ENCODE data around the gene CDX1. TPM values are rescaled to one million over a fixed set of nuclear protein-coding genes. Genes with fewer than 3 reads are reported as not detected.

CDX1 gene
- total RNA-seq, 1 experiment from 2014 or later: 0.22 TPM

- Histone ChIP-seq H3K27ac (ENCODE audit: insufficient read length, low read depth, low read length) (no peak overlapping the region), H3K18ac (ENCODE audit: insufficient read length, low read depth, low read length) (no peak overlapping the region), H3K79me2 (ENCODE audit: insufficient read depth, low read length) (no peaks in the 10 kb centered on the region), H3K23ac (ENCODE audit: insufficient read length, low read depth, low read length) (no peak overlapping the region), H3K79me1 (ENCODE audit: insufficient read depth, low read depth, low read length, poor library complexity, severe bottlenecking) (no peaks in the 10 kb centered on the region), H3K4me2 (ENCODE audit: insufficient read depth, insufficient read length, low read length) (no peak overlapping the region), H3K9ac (ENCODE audit: extremely low read depth, insufficient read length, low read length) (no peak overlapping the region), H4K5ac (ENCODE audit: insufficient read length, low read depth, low read length) (no peak overlapping the region), H2BK20ac (ENCODE audit: low read depth, low read length, poor library complexity, severe bottlenecking) (no peak overlapping the region), H2BK5ac (ENCODE audit: insufficient read length, low read length) (no peak overlapping the region), H4K91ac (ENCODE audit: insufficient read length, low read depth, low read length) (no peak overlapping the region), H2BK12ac (ENCODE audit: insufficient read length, low read depth, low read length) (no peak overlapping the region), H3K4me1 (ENCODE audit: insufficient read depth, low read length) (peaks cover 17% of the 10 kb centered on the region; the same call in 1 of the 2 replicates), H3K27me3 (ENCODE audit: insufficient read depth, low read length) (no peaks in the 10 kb centered on the region), H2AFZ (ENCODE audit: low read length) (no peak overlapping the region), H3K23me2 (ENCODE audit: insufficient read length, low read depth, low read length, poor library complexity, severe bottlenecking) (no peaks in the 10 kb centered on the region), H3K14ac (ENCODE audit: insufficient read depth, low read length) (no peak overlapping the region; the same call in 1 of the 2 replicates), H2AK5ac (ENCODE audit: insufficient read length, low read length) (no peak overlapping the region), H2BK120ac (ENCODE audit: low read depth, low read length, poor library complexity, severe bottlenecking) (no peak overlapping the region), H4K20me1 (ENCODE audit: control insufficient read depth, insufficient read depth, insufficient read length) (peaks cover 2% of the 10 kb centered on the region), H3T11ph (ENCODE audit: low read length) (no peak overlapping the region), H3K56ac (ENCODE audit: insufficient read length, low read depth, low read length) (no peak overlapping the region), H4K8ac (replicated peaks; ENCODE audit: insufficient read length, low read depth, low read length) (no peak overlapping the region), H2BK15ac (ENCODE audit: low read depth, low read length) (no peak overlapping the region), H3K9me3 (ENCODE audit: control insufficient read depth, low read depth, low read length) (no peaks in the 10 kb centered on the region), H3K4ac (ENCODE audit: low read depth, low read length) (no peak overlapping the region)
- Mint-ChIP-seq H3K4me1 (peaks cover 50 to 51% of the 10 kb centered on the region in 2 experiments), H3K4me3 (no peak overlapping the region), H3K27me3 (ENCODE audit: low read depth) (peaks cover 81% of the 10 kb centered on the region), H3K36me3 (ENCODE audit: insufficient read depth in 1 of 3, low read depth in 3 of 3) (no peaks in the 10 kb centered on the region; a peak in 1 of 7 replicates), H3K9me3 (no peaks in the 10 kb centered on the region), H3K27ac (no peak overlapping the region; a peak in 1 of 7 replicates)
- TF ChIP-seq CTCF (conservative IDR thresholded peaks at IDR 0.05): no peak
- WGBS (ENCODE audit: extremely low coverage, insufficient read length, low lambda C conversion rate): no CpG with 5 or more reads among the region's 7 CpGs
- no peak for DNase-seq
These were observed 32.4 kb upstream of the CDX1 start for GRCh38 chr5:150134198-150134588.

Data from H9 (cell line).